Activated CD8-positive, alpha-beta T cell treated with anti-CD3 and anti-CD28 coated beads, Interleukin-2, amount 10 ng/mL, durations not matched to agents 7 days and 5 days (primary cell): ENCODE measurements around the gene NANS. TPM values are rescaled to one million over a fixed set of nuclear protein-coding genes. Genes with fewer than 3 reads are reported as not detected.
"Not testable (repeated sequence)": the region's sequence is repeated elsewhere in the genome, so short reads cannot be mapped to it uniquely, and the experiment has no call there.

Experiments
- ATAC-seq: fragments of 150-1000 bp; cut with Tn5 transposase; one replicate; pipeline ENCODE4 v1.10.0; 2021; ENCODE audit warnings: moderate library complexity
- CTCF ChIA-PET: fragments of 350-600 bp; sonication (Branson Sonifier 250); formaldehyde crosslinking; loops from one replicate; lab custom pipeline; 2021; ENCODE audit warnings: antibody characterized with exemption; lab: Charles Lee
- POLR2A ChIA-PET: fragments of 350-600 bp; sonication (Branson Sonifier 250); formaldehyde crosslinking; loops from one replicate; lab custom pipeline; 2021; ENCODE audit warnings: antibody characterized with exemption; lab: Charles Lee
- DNase-seq: peaks from one replicate; pipeline ENCODE4 v3.0.0-alpha.2; 2020
- H3K27ac Mint-ChIP-seq: one replicate; pipeline ENCODE4 v1.8.0; 2021; ENCODE audit warnings: mild to moderate bottlenecking, mixed read lengths
- H3K27me3 Mint-ChIP-seq: one replicate; pipeline ENCODE4 v1.8.0; 2021; ENCODE audit warnings: low read depth, mixed read lengths
- H3K36me3 Mint-ChIP-seq: one replicate; pipeline ENCODE4 v1.8.0; 2021; ENCODE audit warnings: low read depth, mixed read lengths
- H3K4me1 Mint-ChIP-seq: one replicate; pipeline ENCODE4 v1.8.0; 2021; ENCODE audit warnings: low read depth, mixed read lengths
- H3K4me3 Mint-ChIP-seq: one replicate; pipeline ENCODE4 v1.8.0; 2021; ENCODE audit warnings: mild to moderate bottlenecking, mixed read lengths
- H3K9me3 Mint-ChIP-seq: one replicate; pipeline ENCODE4 v1.8.0; 2022; ENCODE audit warnings: mixed read lengths; ENCODE audit not compliant: insufficient read depth
- total RNA-seq, 2 experiments: library from RNA; stranded (reverse); gene quantifications; one replicate each; pipeline ENCODE4 v1.2.3, GENCODE V29; 2021

NANS gene
- total RNA-seq, 2 experiments from 2014 or later: 45.5 to 46.6 TPM

- DNase-seq, ATAC-seq, H3K27me3 Mint-ChIP-seq, H3K4me3 Mint-ChIP-seq, H3K9me3 Mint-ChIP-seq: not testable (repeated sequence)
- POLR2A ChIA-PET: interaction anchor here (1.1 kb wide), 1 partner anchor 21 kb away, joined by 3 read pairs; no protein-coding TSS in a partner anchor
- CTCF ChIA-PET: interaction anchor here (1.4 to 1.7 kb wide), 3 partner anchors 8 to 153 kb away, joined by 3 to 6 read pairs (median 5); no protein-coding TSS in a partner anchor
- Mint-ChIP-seq H3K36me3 (peaks cover 35% of the 10 kb centered on the region), H3K27ac (peak overlapping the region; percentile 77), H3K4me1 (peaks cover 40% of the 10 kb centered on the region)
Measured at GRCh38 chr9:98076514-98076890, 20.0 kb downstream of the NANS start.

- H3K36me3 Mint-ChIP-seq: peaks cover 57% of the 10 kb centered on the region
Measured at GRCh38 chr9:98078895-98079294, 22.4 kb downstream of the NANS start.

GRCh38 chr9:98080326-98080725 is 23.8 kb downstream of the NANS start:
- Mint-ChIP-seq H3K27ac (no peak overlapping the region), H3K4me1 (peaks cover 43% of the 10 kb centered on the region), H3K36me3 (peaks cover 70% of the 10 kb centered on the region), H3K4me3 (no peak overlapping the region), H3K27me3 (no peaks in the 10 kb centered on the region), H3K9me3 (no peaks in the 10 kb centered on the region)
- ATAC-seq: no peak
- ChIA-PET CTCF (interaction anchor here (0.6 to 2.2 kb wide), 6 partner anchors 9 to 125 kb away, joined by 3 to 11 read pairs (median 5); partner anchors contain the start of gene TRIM14), POLR2A (interaction anchor here (1.1 kb wide), 1 partner anchor 176 kb away, joined by 4 read pairs; no protein-coding TSS in a partner anchor)
- no peak for DNase-seq

More at GRCh38 chr9:98078895-98079294, 22.4 kb downstream of the NANS start:
- no peaks in the 10 kb centered on the region for H3K27me3 Mint-ChIP-seq
- peaks cover 57% of the 10 kb centered on the region for H3K4me1 Mint-ChIP-seq
- H3K9me3 Mint-ChIP-seq: no peaks in the 10 kb centered on the region
- H3K4me3 Mint-ChIP-seq: no peak overlapping the region
- ATAC-seq: no peak
- ChIA-PET CTCF (interaction anchor here (1.5 to 2.2 kb wide), 3 partner anchors 13 to 126 kb away, joined by 5 to 11 read pairs (median 5); partner anchors contain the start of gene TRIM14), POLR2A (no interaction called here)
- no peak for DNase-seq
- H3K27ac Mint-ChIP-seq: peak overlapping the region; percentile 45

GRCh38 chr9:98080780-98081179 is 24.2 kb downstream of the NANS start:
- POLR2A ChIA-PET: interaction anchor here (1.1 kb wide), 1 partner anchor 176 kb away, joined by 4 read pairs; no protein-coding TSS in a partner anchor
- Mint-ChIP-seq H3K4me3 (no peak overlapping the region), H3K27ac (peak overlapping the region; percentile 59), H3K4me1 (peaks cover 39% of the 10 kb centered on the region), H3K9me3 (no peaks in the 10 kb centered on the region), H3K36me3 (peaks cover 74% of the 10 kb centered on the region), H3K27me3 (no peaks in the 10 kb centered on the region)
- CTCF ChIA-PET: interaction anchor here (0.6 to 2.2 kb wide), 4 partner anchors 9 to 125 kb away, joined by 3 to 11 read pairs (median 5); partner anchors contain the start of gene TRIM14
- DNase-seq (no peak), ATAC-seq (no peak)

GRCh38 chr9:98081477-98082219 is 25.1 kb downstream of the NANS start:
- ChIA-PET CTCF (interaction anchor here (0.9 kb wide), 1 partner anchor 16 kb away, joined by 3 read pairs; no protein-coding TSS in a partner anchor), POLR2A (interaction anchor here (1.4 kb wide), 1 partner anchor 16 kb away, joined by 4 read pairs; no protein-coding TSS in a partner anchor)
- Mint-ChIP-seq H3K9me3 (no peaks in the 10 kb centered on the region), H3K4me3 (no peak overlapping the region), H3K4me1 (peaks cover 30% of the 10 kb centered on the region), H3K36me3 (peaks cover 79% of the 10 kb centered on the region), H3K27me3 (no peaks in the 10 kb centered on the region), H3K27ac (peak overlapping the region; percentile 59)
- ATAC-seq: peak; percentile 58
- DNase-seq: peak; percentile 38

- H3K36me3 Mint-ChIP-seq: peaks cover 73% of the 10 kb centered on the region
- no peaks in the 10 kb centered on the region for H3K27me3 Mint-ChIP-seq
- ATAC-seq (no peak), DNase-seq (no peak)
- peak overlapping the region; percentile 70 for H3K27ac Mint-ChIP-seq
- H3K4me3 Mint-ChIP-seq: no peak overlapping the region
- CTCF ChIA-PET: interaction anchor here (1.5 to 2.0 kb wide), 2 partner anchors 9 to 15 kb away, joined by 4 to 6 read pairs; no protein-coding TSS in a partner anchor
- H3K4me1 Mint-ChIP-seq: peaks cover 26% of the 10 kb centered on the region
- POLR2A ChIA-PET: no interaction called here
- no peaks in the 10 kb centered on the region for H3K9me3 Mint-ChIP-seq
Measured at GRCh38 chr9:98083061-98083501, 26.5 kb downstream of the NANS start.

- Mint-ChIP-seq H3K4me3 (no peak overlapping the region), H3K27me3 (no peaks in the 10 kb centered on the region), H3K36me3 (peaks cover 76% of the 10 kb centered on the region), H3K27ac (peak overlapping the region; percentile 70), H3K4me1 (peaks cover 26% of the 10 kb centered on the region), H3K9me3 (no peaks in the 10 kb centered on the region)
- no peak for ATAC-seq
- DNase-seq: no peak
- CTCF ChIA-PET: interaction anchor here (1.5 to 2.0 kb wide), 2 partner anchors 10 to 14 kb away, joined by 4 to 6 read pairs; no protein-coding TSS in a partner anchor
- POLR2A ChIA-PET: no interaction called here
Measured at GRCh38 chr9:98083566-98084183, 27.1 kb downstream of the NANS start.

GRCh38 chr9:98084396-98084795 is 27.9 kb downstream of the NANS start:
- Mint-ChIP-seq H3K4me1 (peaks cover 28% of the 10 kb centered on the region), H3K4me3 (no peak overlapping the region), H3K27ac (no peak overlapping the region), H3K9me3 (no peaks in the 10 kb centered on the region), H3K36me3 (peaks cover 74% of the 10 kb centered on the region), H3K27me3 (no peaks in the 10 kb centered on the region)
- DNase-seq (no peak), ATAC-seq (no peak)
- POLR2A ChIA-PET: interaction anchor here (0.6 to 1.2 kb wide), 3 partner anchors 13 to 37 kb away, joined by 3 to 4 read pairs (median 4); partner anchors contain the start of gene NANS
- CTCF ChIA-PET: interaction anchor here (0.8 to 2.0 kb wide), 4 partner anchors 8 to 33 kb away, joined by 3 to 6 read pairs (median 3); no protein-coding TSS in a partner anchor

- H3K27ac Mint-ChIP-seq: no peak overlapping the region
- no peaks in the 10 kb centered on the region for H3K9me3 Mint-ChIP-seq
Measured at GRCh38 chr9:98085058-98085457, 28.5 kb downstream of the NANS start.

GRCh38 chr9:98085944-98086343 is 29.4 kb downstream of the NANS start:
- ChIA-PET POLR2A (interaction anchor here (1.2 to 1.6 kb wide), 2 partner anchors 9 to 32 kb away, joined by 3 to 4 read pairs; no protein-coding TSS in a partner anchor), CTCF (interaction anchor here (1.1 kb wide), 1 partner anchor 12 kb away, joined by 3 read pairs; no protein-coding TSS in a partner anchor)
- Mint-ChIP-seq H3K9me3 (no peaks in the 10 kb centered on the region), H3K27me3 (no peaks in the 10 kb centered on the region), H3K4me1 (peaks cover 27% of the 10 kb centered on the region), H3K27ac (no peak overlapping the region), H3K4me3 (no peak overlapping the region), H3K36me3 (peaks cover 75% of the 10 kb centered on the region)
- no peak for DNase-seq
- no peak for ATAC-seq

More at GRCh38 chr9:98085058-98085457, 28.5 kb downstream of the NANS start:
- H3K36me3 Mint-ChIP-seq: peaks cover 75% of the 10 kb centered on the region
- no peaks in the 10 kb centered on the region for H3K27me3 Mint-ChIP-seq
- DNase-seq (no peak), ATAC-seq (no peak)
- ChIA-PET CTCF (interaction anchor here (0.8 to 2.0 kb wide), 4 partner anchors 9 to 33 kb away, joined by 3 to 6 read pairs (median 3); no protein-coding TSS in a partner anchor), POLR2A (interaction anchor here (0.6 to 1.2 kb wide), 3 partner anchors 13 to 38 kb away, joined by 3 to 4 read pairs (median 4); partner anchors contain the start of gene NANS)
- H3K4me3 Mint-ChIP-seq: no peak overlapping the region
- H3K4me1 Mint-ChIP-seq: peaks cover 28% of the 10 kb centered on the region

GRCh38 chr9:98086461-98086860 is 29.9 kb downstream of the NANS start:
- peaks cover 74% of the 10 kb centered on the region for H3K36me3 Mint-ChIP-seq
- no peaks in the 10 kb centered on the region for H3K9me3 Mint-ChIP-seq
- peak overlapping the region; percentile 48 for H3K27ac Mint-ChIP-seq
- ChIA-PET POLR2A (interaction anchor here (0.6 to 1.6 kb wide), 3 partner anchors 9 to 32 kb away, joined by 3 to 4 read pairs (median 4); no protein-coding TSS in a partner anchor), CTCF (interaction anchor here (1.1 kb wide), 1 partner anchor 13 kb away, joined by 3 read pairs; no protein-coding TSS in a partner anchor)
- DNase-seq: no peak
- ATAC-seq: no peak
- H3K4me3 Mint-ChIP-seq: no peak overlapping the region
- no peaks in the 10 kb centered on the region for H3K27me3 Mint-ChIP-seq
- H3K4me1 Mint-ChIP-seq: peaks cover 22% of the 10 kb centered on the region
